Psoas muscle (tissue), 8 donors: Measurements from ENCODE around the gene CPED1. TPM values are rescaled to one million over a fixed set of nuclear protein-coding genes. Genes with fewer than 3 reads are reported as not detected.

ENCODE experiments used
- ATAC-seq, 4 donors: fragments of 200-7000 bp; cut with Tn5 transposase; one replicate each; pipeline ENCODE4 v1.9.1; 2020; ENCODE audit warnings: moderate library complexity in 3 of 4, mild to moderate bottlenecking in 2 of 4
- DNase-seq, 2 donors: peaks; one replicate each; pipeline ENCODE4 v3.0.0-alpha.2; 2020
- H3K27ac ChIP-seq: fragments of 200-600 bp; one replicate; pipeline ENCODE4 v1.8.0; 2022
- H3K27me3 ChIP-seq, 3 donors: fragments of 200-600 bp in 1 of 3; one replicate each; pipeline versions ENCODE4 v1.6.1 to v1.8.0; 2013 to 2022; ENCODE audit warnings: low read length in 2 of 3, mild to moderate bottlenecking in 2 of 3, moderate library complexity in 1 of 3; ENCODE audit not compliant: insufficient read depth in 3 of 3
- H3K36me3 ChIP-seq, 2 donors: fragments of 200-600 bp in 1 of 2; one replicate each; pipeline versions ENCODE4 v1.6.1 to v1.8.0; 2013 to 2022; ENCODE audit warnings: low read depth in 1 of 2, mild to moderate bottlenecking in 1 of 2, moderate library complexity in 1 of 2; ENCODE audit not compliant: insufficient read depth in 1 of 2
- H3K4me1 ChIP-seq: fragments of 200-600 bp; one replicate; pipeline ENCODE4 v1.8.0; 2022
- H3K4me3 ChIP-seq: fragments of 200-600 bp; one replicate; pipeline ENCODE4 v1.8.0; 2022; ENCODE audit warnings: mild to moderate bottlenecking
- H3K9me3 ChIP-seq: fragments of 200-600 bp; one replicate; pipeline ENCODE4 v1.8.0; 2022
- CTCF ChIP-seq: fragments of 200-600 bp; IDR thresholded peaks from one replicate; pipeline ENCODE4 v1.8.0; 2022; ENCODE audit warnings: antibody characterized with exemption
- WGBS, 3 donors: extraction: QIAGEN DNeasy Blood & Tissue Kit; methylation state at CpG; one replicate each; pipeline versions ENCODE4 v1.1.6 to v1.1.7; 2013; 5-methylcytosine and 5-hydroxymethylcytosine counted together
- intact Hi-C, 2 donors: fragments of 100-400 bp; cut with DNase I; formaldehyde crosslinking; loops; one replicate each; pipeline versions ENCODE4 v1.11.0 to v1.14.2; 2022
- polyA plus RNA-seq, 3 donors: library from polyadenylated mRNA; stranded (reverse); fragments of 200-250 nt; gene quantifications; one replicate each; pipeline ENCODE4 v1.2.3, GENCODE V29; 2013
- total RNA-seq, 4 donors: library from RNA; stranded (reverse); fragmentation: NEBNext Ultra II Directional in 2 of 4; extraction: Animal tissue kit (Norgen Biotek cat#: 25700) in 2 of 4; gene quantifications; one replicate each; pipeline versions ENCODE4 v1.2.1 to v1.2.4, GENCODE V29; 2021 to 2023
- donor health status: healthy with polysubstance abuse.
- donor health status: DM: no; HTN: no; CAD: no; lungs with moderate emphysema.
- donor health status: Bipolar disorder and iron deficiency.
- donor health status: healthy.
- donor health status: DM: yes; HTN: yes; CAD: no.
- donor health status: DM: no; HTN: no; CAD: no.
- donor health status: DM: no; HTN: no; CAD: no.
- donor health status: DM: yes; HTN: yes; CAD: no.

CPED1 gene
- total and polyA plus RNA-seq, 7 donors: 0.90 to 39.2 (median 12.0) TPM

GRCh38 chr7:121282129-121282528 lies 293.6 kb downstream of the CPED1 start:
- DNase-seq (no peak), ATAC-seq (no peak)
- H3K36me3 ChIP-seq: peaks cover 2 to 41% of the 10 kb centered on the region in 2 donors
- no peaks in the 10 kb centered on the region for H3K27me3 ChIP-seq
- H3K27ac ChIP-seq: no peak overlapping the region
- intact Hi-C loops: no loop called here
- no peak for TF ChIP-seq CTCF
- H3K4me3 ChIP-seq: no peak overlapping the region
- 67 to 74% (median 69%) methylated on average over 3 of the region's 3 CpGs for WGBS, 3 donors
- no peaks in the 10 kb centered on the region for H3K9me3 ChIP-seq
- no peaks in the 10 kb centered on the region for H3K4me1 ChIP-seq

GRCh38 chr7:121285066-121285667 lies 296.7 kb downstream of the CPED1 start:
- no peaks in the 10 kb centered on the region for H3K27me3 ChIP-seq
- WGBS, 3 donors: 93 to 100% (median 95%) methylated on average over 1 of the region's 1 CpG
- ATAC-seq (no peak), DNase-seq (no peak)
- no peaks in the 10 kb centered on the region for H3K4me1 ChIP-seq
- peaks cover 6% of the 10 kb centered on the region for H3K9me3 ChIP-seq
- intact Hi-C loops: no loop called here
- no peak overlapping the region for H3K27ac ChIP-seq
- TF ChIP-seq CTCF: no peak
- peaks cover 2 to 26% of the 10 kb centered on the region in 2 donors for H3K36me3 ChIP-seq
- no peak overlapping the region for H3K4me3 ChIP-seq

GRCh38 chr7:121286186-121286585 lies 297.7 kb downstream of the CPED1 start:
- TF ChIP-seq CTCF: no peak
- DNase-seq: no peak
- WGBS, 3 donors: 87 to 92% (median 88%) methylated on average over 2 of the region's 2 CpGs
- intact Hi-C loops: no loop called here
- Histone ChIP-seq H3K27me3 (no peaks in the 10 kb centered on the region), H3K27ac (no peak overlapping the region), H3K36me3 (peaks cover 2 to 16% of the 10 kb centered on the region in 2 donors), H3K9me3 (peaks cover 6% of the 10 kb centered on the region), H3K4me1 (no peaks in the 10 kb centered on the region), H3K4me3 (no peak overlapping the region)
- ATAC-seq: no peak

GRCh38 chr7:121286742-121287734 lies 298.5 kb downstream of the CPED1 start:
- Histone ChIP-seq H3K4me3 (no peak overlapping the region), H3K9me3 (peaks cover 6% of the 10 kb centered on the region), H3K27ac (no peak overlapping the region), H3K27me3 (no peaks in the 10 kb centered on the region), H3K36me3 (peaks cover 2 to 8% of the 10 kb centered on the region in 2 donors), H3K4me1 (no peaks in the 10 kb centered on the region)
- no peak for TF ChIP-seq CTCF
- DNase-seq (no peak), ATAC-seq (no peak)
- 84 to 90% (median 88%) methylated on average over 6 of the region's 6 CpGs for WGBS, 3 donors
- intact Hi-C loops: no loop called here
